Measurements from ENCODE around the gene ENOX1. TPM values are rescaled to one million over a fixed set of nuclear protein-coding genes. Genes with fewer than 3 reads are reported as not detected.

Gene ENOX1
- total RNA-seq, 2 donors from 2014 or later: 0.33 TPM; not detected in 1

- no peak overlapping the region for H3K4me3 Mint-ChIP-seq
- no peak overlapping the region for H3K27ac Mint-ChIP-seq
- Histone ChIP-seq H3K4me3 (ENCODE audit: low read length) (no peak overlapping the region), H3K27ac (ENCODE audit: low read depth, low read length) (no peak overlapping the region), H3K9ac (ENCODE audit: extremely low read depth, low read length, poor library complexity, severe bottlenecking) (no peak overlapping the region), H3K27me3 (ENCODE audit: control insufficient read depth, insufficient read depth, low read length, poor library complexity, severe bottlenecking) (no peaks in the 10 kb centered on the region), H3K36me3 (ENCODE audit: control insufficient read depth, insufficient read depth, low read length) (no peaks in the 10 kb centered on the region), H3K9me3 (ENCODE audit: control insufficient read depth, low read length) (no peaks in the 10 kb centered on the region), H3K4me1 (ENCODE audit: control insufficient read depth, insufficient read depth, low read length) (no peaks in the 10 kb centered on the region)
- H3K9me3 Mint-ChIP-seq: no peaks in the 10 kb centered on the region
- no peaks in the 10 kb centered on the region for H3K36me3 Mint-ChIP-seq (ENCODE audit: low read depth)
- H3K27me3 Mint-ChIP-seq (ENCODE audit: insufficient read depth): no peaks in the 10 kb centered on the region
- 91 to 97% methylated on average over 3 to 4 of the region's 4 CpGs for WGBS, 2 experiments (ENCODE audit: insufficient coverage in 1 of 2, insufficient read length in 1 of 2)
- no peak for TF ChIP-seq CTCF (conservative IDR thresholded peaks at IDR 0.05)
- no peak for DNase-seq
- H3K4me1 Mint-ChIP-seq: no peaks in the 10 kb centered on the region
These were observed 549.2 kb downstream of the ENOX1 start for GRCh38 chr13:43237616-43238015.

- peaks cover 4% of the 10 kb centered on the region for H3K4me1 ChIP-seq (ENCODE audit: control insufficient read depth, insufficient read depth, low read length)
- H3K9me3 Mint-ChIP-seq: no peaks in the 10 kb centered on the region
- H3K27ac Mint-ChIP-seq: no peak overlapping the region
- no peak overlapping the region for H3K27ac ChIP-seq (ENCODE audit: low read depth, low read length)
- H3K36me3 ChIP-seq (ENCODE audit: control insufficient read depth, insufficient read depth, low read length): no peaks in the 10 kb centered on the region
- no peak overlapping the region for H3K4me3 Mint-ChIP-seq
- 100% methylated on average over 1 of the region's 1 CpG for WGBS, 2 experiments (ENCODE audit: insufficient coverage in 1 of 2, insufficient read length in 1 of 2)
- no peaks in the 10 kb centered on the region for H3K36me3 Mint-ChIP-seq (ENCODE audit: low read depth)
- no peaks in the 10 kb centered on the region for H3K27me3 Mint-ChIP-seq (ENCODE audit: insufficient read depth)
- no peaks in the 10 kb centered on the region for H3K4me1 Mint-ChIP-seq
- H3K9ac ChIP-seq (ENCODE audit: extremely low read depth, low read length, poor library complexity, severe bottlenecking): no peak overlapping the region
- H3K4me3 ChIP-seq (ENCODE audit: low read length): no peak overlapping the region
- H3K27me3 ChIP-seq (ENCODE audit: control insufficient read depth, insufficient read depth, low read length, poor library complexity, severe bottlenecking): no peaks in the 10 kb centered on the region
- DNase-seq: no peak
- no peaks in the 10 kb centered on the region for H3K9me3 ChIP-seq (ENCODE audit: control insufficient read depth, low read length)
- no peak for TF ChIP-seq CTCF (conservative IDR thresholded peaks at IDR 0.05)
These were observed 551.7 kb downstream of the ENOX1 start for GRCh38 chr13:43235028-43235427.

GRCh38 chr13:43232873-43233265, 553.9 kb downstream of the ENOX1 start:
- WGBS, 2 experiments (ENCODE audit: insufficient coverage in 1 of 2, insufficient read length in 1 of 2): 83% methylated on average over 1 of the region's 1 CpG; no CpG with 5 or more reads in 1 of the 2 experiments
- Histone ChIP-seq H3K4me3 (ENCODE audit: low read length) (no peak overlapping the region), H3K4me1 (ENCODE audit: control insufficient read depth, insufficient read depth, low read length) (peaks cover 4% of the 10 kb centered on the region), H3K27me3 (ENCODE audit: control insufficient read depth, insufficient read depth, low read length, poor library complexity, severe bottlenecking) (no peaks in the 10 kb centered on the region), H3K9me3 (ENCODE audit: control insufficient read depth, low read length) (no peaks in the 10 kb centered on the region), H3K36me3 (ENCODE audit: control insufficient read depth, insufficient read depth, low read length) (no peaks in the 10 kb centered on the region), H3K9ac (ENCODE audit: extremely low read depth, low read length, poor library complexity, severe bottlenecking) (no peak overlapping the region), H3K27ac (ENCODE audit: low read depth, low read length) (no peak overlapping the region)
- H3K9me3 Mint-ChIP-seq: no peaks in the 10 kb centered on the region
- H3K36me3 Mint-ChIP-seq (ENCODE audit: low read depth): no peaks in the 10 kb centered on the region
- no peak for TF ChIP-seq CTCF (conservative IDR thresholded peaks at IDR 0.05)
- no peak overlapping the region for H3K27ac Mint-ChIP-seq
- H3K27me3 Mint-ChIP-seq (ENCODE audit: insufficient read depth): no peaks in the 10 kb centered on the region
- no peaks in the 10 kb centered on the region for H3K4me1 Mint-ChIP-seq
- no peak overlapping the region for H3K4me3 Mint-ChIP-seq
- DNase-seq: no peak

Data from endodermal cell (in vitro differentiated cells).